ENCODE data around the gene IFNK. TPM values are rescaled to one million over a fixed set of nuclear protein-coding genes. Genes with fewer than 3 reads are reported as not detected.

IFNK gene
- total RNA-seq, 3 donors from 2014 or later (not counting 1 experiment from before 2014, with no cell fraction given) = not detected

DNA sequence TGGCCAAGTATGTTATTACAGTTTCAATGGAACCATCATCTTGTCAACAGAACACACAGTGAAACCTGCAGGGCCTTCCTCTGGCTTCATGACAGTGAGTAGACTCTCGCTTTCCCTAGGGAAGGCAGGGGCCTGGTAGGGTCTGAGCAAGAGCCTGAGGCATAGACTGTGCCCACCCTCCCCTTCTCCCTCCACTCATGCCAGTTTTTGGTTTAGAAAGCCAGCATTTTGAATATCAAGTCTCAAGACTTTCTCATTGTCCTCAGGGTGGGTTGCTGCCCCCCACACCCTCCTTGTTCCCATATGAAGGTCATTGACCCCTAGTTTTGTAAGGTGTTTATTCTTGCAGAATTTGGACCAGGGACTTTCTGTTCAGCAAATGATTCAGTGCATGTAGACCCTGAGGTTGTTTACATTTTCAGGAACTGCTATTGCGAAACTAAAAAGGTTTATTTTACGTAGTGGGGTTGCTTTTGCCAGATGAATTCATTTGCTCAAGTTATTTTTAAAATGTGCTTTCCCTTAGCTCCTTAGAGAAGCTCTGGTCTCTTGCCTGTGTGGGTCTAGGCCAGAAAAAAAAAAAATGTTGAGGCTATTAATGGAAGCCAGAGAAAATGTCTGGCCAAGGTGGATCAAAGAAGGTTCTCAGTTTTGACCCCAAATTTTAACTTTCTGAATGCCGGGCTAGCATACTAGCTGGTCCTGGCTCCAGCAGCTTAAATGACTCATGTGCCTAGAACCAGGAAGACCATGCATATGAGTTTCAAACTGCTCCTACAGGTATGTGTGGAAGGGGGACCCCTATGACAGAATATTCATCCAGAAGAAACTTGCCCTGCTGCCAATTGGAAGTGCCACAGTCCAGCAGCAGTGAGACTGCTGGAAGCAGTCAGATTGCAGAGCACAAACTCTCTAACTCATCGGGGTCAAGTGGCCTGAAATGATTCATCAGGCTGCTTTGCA, 15.7 kb downstream of the IFNK start:
- ATAC-seq (no peak), DNase-seq (no peak)
- H3K4me3 Mint-ChIP-seq = no peak overlapping the region
- Histone ChIP-seq H3K27ac (ENCODE audit: low read length) (no peak overlapping the region), H3K4me1 (ENCODE audit: control insufficient read depth, insufficient read depth, low read length) (no peaks in the 10 kb centered on the region), H3K36me3 (ENCODE audit: control insufficient read depth, insufficient read depth, low read length) (no peaks in the 10 kb centered on the region), H3K27me3 (ENCODE audit: control insufficient read depth, insufficient read depth, low read length) (no peaks in the 10 kb centered on the region), H3K9me3 (ENCODE audit: control insufficient read depth, insufficient read depth, low read length) (no peaks in the 10 kb centered on the region), H3K4me3 (ENCODE audit: low read length) (no peak overlapping the region)
- intact Hi-C loops (cut with micrococcal nuclease) = loop anchor here (10.0 kb wide), 1 partner anchor 505 kb away; no protein-coding TSS in a partner anchor
- H3K36me3 Mint-ChIP-seq = no peaks in the 10 kb centered on the region
- H3K4me1 Mint-ChIP-seq = no peaks in the 10 kb centered on the region
- H3K9me3 Mint-ChIP-seq = no peaks in the 10 kb centered on the region
- WGBS (ENCODE audit: insufficient coverage) = 93% methylated on average over 5 of the region's 5 CpGs
- H3K27ac Mint-ChIP-seq = no peak overlapping the region
- H3K27me3 Mint-ChIP-seq (ENCODE audit: low read depth in 2 of 2) = no peaks in the 10 kb centered on the region
- TF ChIP-seq, protein P1, sequence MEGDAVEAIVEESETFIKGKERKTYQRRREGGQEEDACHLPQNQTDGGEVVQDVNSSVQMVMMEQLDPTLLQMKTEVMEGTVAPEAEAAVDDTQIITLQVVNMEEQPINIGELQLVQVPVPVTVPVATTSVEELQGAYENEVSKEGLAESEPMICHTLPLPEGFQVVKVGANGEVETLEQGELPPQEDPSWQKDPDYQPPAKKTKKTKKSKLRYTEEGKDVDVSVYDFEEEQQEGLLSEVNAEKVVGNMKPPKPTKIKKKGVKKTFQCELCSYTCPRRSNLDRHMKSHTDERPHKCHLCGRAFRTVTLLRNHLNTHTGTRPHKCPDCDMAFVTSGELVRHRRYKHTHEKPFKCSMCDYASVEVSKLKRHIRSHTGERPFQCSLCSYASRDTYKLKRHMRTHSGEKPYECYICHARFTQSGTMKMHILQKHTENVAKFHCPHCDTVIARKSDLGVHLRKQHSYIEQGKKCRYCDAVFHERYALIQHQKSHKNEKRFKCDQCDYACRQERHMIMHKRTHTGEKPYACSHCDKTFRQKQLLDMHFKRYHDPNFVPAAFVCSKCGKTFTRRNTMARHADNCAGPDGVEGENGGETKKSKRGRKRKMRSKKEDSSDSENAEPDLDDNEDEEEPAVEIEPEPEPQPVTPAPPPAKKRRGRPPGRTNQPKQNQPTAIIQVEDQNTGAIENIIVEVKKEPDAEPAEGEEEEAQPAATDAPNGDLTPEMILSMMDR (IDR thresholded peaks at IDR 0.05) = no peak

DNA sequence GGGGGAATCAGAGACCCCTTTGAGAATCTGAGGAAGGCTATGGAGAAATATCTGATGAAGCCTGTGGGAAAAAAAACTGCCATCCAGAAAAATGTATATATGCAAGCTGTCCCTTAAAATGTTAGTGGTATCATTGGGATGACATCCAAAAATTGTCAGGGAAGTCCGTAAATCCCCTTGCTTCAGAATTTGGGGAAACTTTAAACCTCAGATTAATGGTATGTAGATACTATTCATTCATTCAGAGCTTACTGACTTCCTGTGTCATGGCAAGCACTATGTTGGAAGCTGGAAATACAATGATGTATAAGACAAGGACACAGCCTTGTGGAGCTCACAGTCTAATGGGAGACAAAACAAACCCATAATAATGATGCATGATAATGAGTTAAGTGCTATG, 16.4 kb downstream of the IFNK start:
- 100% methylated on average over 1 of the region's 1 CpG for WGBS (ENCODE audit: insufficient coverage)
- Mint-ChIP-seq H3K4me3 (no peak overlapping the region), H3K27me3 (ENCODE audit: low read depth in 2 of 2) (no peaks in the 10 kb centered on the region), H3K27ac (no peak overlapping the region), H3K36me3 (no peaks in the 10 kb centered on the region), H3K4me1 (no peaks in the 10 kb centered on the region), H3K9me3 (no peaks in the 10 kb centered on the region)
- Histone ChIP-seq H3K27ac (ENCODE audit: low read length) (no peak overlapping the region), H3K9me3 (ENCODE audit: control insufficient read depth, insufficient read depth, low read length) (no peaks in the 10 kb centered on the region), H3K4me1 (ENCODE audit: control insufficient read depth, insufficient read depth, low read length) (no peaks in the 10 kb centered on the region), H3K36me3 (ENCODE audit: control insufficient read depth, insufficient read depth, low read length) (peaks cover 2% of the 10 kb centered on the region), H3K27me3 (ENCODE audit: control insufficient read depth, insufficient read depth, low read length) (no peaks in the 10 kb centered on the region), H3K4me3 (ENCODE audit: low read length) (no peak overlapping the region)
- ATAC-seq (no peak), DNase-seq (no peak)
- intact Hi-C loops (cut with micrococcal nuclease) = no loop called here
- TF ChIP-seq, protein P1 (IDR thresholded peaks at IDR 0.05) = no peak

GRCh38 chr9:27541740-27542139, 17.6 kb downstream of the IFNK start:
- Histone ChIP-seq H3K36me3 (ENCODE audit: control insufficient read depth, insufficient read depth, low read length) (peaks cover 2% of the 10 kb centered on the region), H3K4me1 (ENCODE audit: control insufficient read depth, insufficient read depth, low read length) (no peaks in the 10 kb centered on the region), H3K4me3 (ENCODE audit: low read length) (no peak overlapping the region), H3K9me3 (ENCODE audit: control insufficient read depth, insufficient read depth, low read length) (no peaks in the 10 kb centered on the region), H3K27ac (ENCODE audit: low read length) (no peak overlapping the region), H3K27me3 (ENCODE audit: control insufficient read depth, insufficient read depth, low read length) (no peaks in the 10 kb centered on the region)
- Mint-ChIP-seq H3K27me3 (ENCODE audit: low read depth in 2 of 2) (no peaks in the 10 kb centered on the region), H3K36me3 (no peaks in the 10 kb centered on the region), H3K4me3 (no peak overlapping the region), H3K4me1 (no peaks in the 10 kb centered on the region), H3K9me3 (no peaks in the 10 kb centered on the region), H3K27ac (no peak overlapping the region)
- TF ChIP-seq, protein P1 (IDR thresholded peaks at IDR 0.05) = no peak
- WGBS (ENCODE audit: insufficient coverage) = 96% methylated on average over 4 of the region's 4 CpGs
- intact Hi-C loops (cut with micrococcal nuclease) = no loop called here
- ATAC-seq (no peak), DNase-seq (no peak)
